Thoracic aorta (tissue), 2 donors: ENCODE results near the gene MTMR3. TPM values are rescaled to one million over a fixed set of nuclear protein-coding genes. Genes with fewer than 3 reads are reported as not detected.
"Not testable (repeated sequence)": the region's sequence is repeated elsewhere in the genome, so short reads cannot be mapped to it uniquely, and the experiment has no call there.

Experiments used
- ATAC-seq: fragments of 150-250 bp; one replicate; pipeline ENCODE4 v1.8.0; 2017; ENCODE audit warnings: low read depth; ENCODE audit not compliant: insufficient number of reproducible peaks, low FRiP score
- DNase-seq: peaks from one replicate; pipeline ENCODE4 v3.0.0-alpha.2; 2020; ENCODE audit warnings: low spot score
- H3K27ac ChIP-seq, 2 donors: fragments of 200-600 bp; sonication (generic); 1 replicate in 1 of 2; 2 replicates in 1 of 2; pipeline ENCODE4 v1.5.1; 2016; ENCODE audit warnings: mild to moderate bottlenecking in 2 of 2, moderate library complexity in 2 of 2
- H3K27me3 ChIP-seq: fragments of 200-600 bp; sonication (generic); replicated peaks from 2 replicates; pipeline ENCODE4 v1.6.0; 2016; ENCODE audit warnings: mild to moderate bottlenecking; ENCODE audit not compliant: insufficient read depth
- H3K36me3 ChIP-seq: fragments of 200-600 bp; sonication (generic); one replicate; pipeline ENCODE4 v1.5.1; 2016
- H3K4me1 ChIP-seq, 2 donors: fragments of 200-600 bp; sonication (generic); 1 replicate in 1 of 2; 2 replicates in 1 of 2; pipeline versions ENCODE4 v1.5.1 to v1.6.0; 2016; ENCODE audit warnings: low read depth in 2 of 2, mild to moderate bottlenecking in 1 of 2; ENCODE audit not compliant: control insufficient read depth in 1 of 2
- H3K4me3 ChIP-seq: fragments of 200-600 bp; sonication (generic); 2 replicates; pipeline ENCODE4 v1.5.1; 2016; ENCODE audit warnings: mild to moderate bottlenecking
- H3K9me3 ChIP-seq: fragments of 200-600 bp; sonication (generic); 2 replicates; pipeline ENCODE4 v1.5.1; 2016
- CTCF ChIP-seq: fragments of 200-600 bp; sonication (generic); IDR thresholded peaks from one replicate; pipeline ENCODE4 v1.5.1; 2019; ENCODE audit warnings: antibody characterized with exemption
- total RNA-seq, 2 donors: library from RNA; depleted of rRNA; stranded (reverse); fragments of >200 nt; gene quantifications; one replicate each; pipeline versions ENCODE4 v1.1.0 to v1.2.3, GENCODE V29; 2016

The MTMR3 gene
- total RNA-seq, 2 donors from 2014 or later: 33.3 to 61.9 TPM

- DNase-seq (no peak), ATAC-seq (no peak)
- Histone ChIP-seq H3K27me3 (no peaks in the 10 kb centered on the region), H3K4me1 (no peaks in the 10 kb centered on the region), H3K4me3 (no peak overlapping the region), H3K27ac (no peak overlapping the region), H3K36me3 (no peaks in the 10 kb centered on the region), H3K9me3 (no peaks in the 10 kb centered on the region)
- TF ChIP-seq CTCF: no peak
Measured at GRCh38 chr22:29972121-29972520, 89.1 kb downstream of the MTMR3 start.

- Histone ChIP-seq H3K4me1 (no peaks in the 10 kb centered on the region), H3K27ac (no peak overlapping the region), H3K4me3 (no peak overlapping the region), H3K9me3 (no peaks in the 10 kb centered on the region), H3K27me3 (no peaks in the 10 kb centered on the region), H3K36me3 (no peaks in the 10 kb centered on the region)
- TF ChIP-seq CTCF: no peak
- no peak for ATAC-seq
- DNase-seq: no peak
Measured at GRCh38 chr22:29973269-29973668, 90.3 kb downstream of the MTMR3 start.

GRCh38 chr22:29973680-29974079 lies 90.7 kb downstream of the MTMR3 start:
- H3K27ac ChIP-seq, ATAC-seq, H3K9me3 ChIP-seq, H3K36me3 ChIP-seq, H3K27me3 ChIP-seq, H3K4me1 ChIP-seq, DNase-seq, H3K4me3 ChIP-seq: not testable (repeated sequence)

- H3K27me3 ChIP-seq: no peaks in the 10 kb centered on the region
- no peak for DNase-seq
- no peak overlapping the region for H3K27ac ChIP-seq
- H3K4me3 ChIP-seq: no peak overlapping the region
- no peak for TF ChIP-seq CTCF
- H3K4me1 ChIP-seq: peaks cover 0 to 7% of the 10 kb centered on the region in 2 donors
- no peaks in the 10 kb centered on the region for H3K9me3 ChIP-seq
- no peak for ATAC-seq
- H3K36me3 ChIP-seq: peaks cover 4% of the 10 kb centered on the region
Measured at GRCh38 chr22:29975494-29975893, 92.5 kb downstream of the MTMR3 start.

- ATAC-seq (no peak), DNase-seq (no peak)
- H3K36me3 ChIP-seq: peaks cover 4% of the 10 kb centered on the region
- H3K4me3 ChIP-seq: no peak overlapping the region
- no peaks in the 10 kb centered on the region for H3K9me3 ChIP-seq
- H3K27me3 ChIP-seq: no peaks in the 10 kb centered on the region
- no peak overlapping the region for H3K27ac ChIP-seq
- TF ChIP-seq CTCF: no peak
- peaks cover 0 to 7% of the 10 kb centered on the region in 2 donors for H3K4me1 ChIP-seq
Measured at GRCh38 chr22:29977107-29977506, 94.1 kb downstream of the MTMR3 start.

GRCh38 chr22:29979777-29980321 lies 96.9 kb downstream of the MTMR3 start:
- Histone ChIP-seq H3K4me3 (no peak overlapping the region), H3K27me3 (no peaks in the 10 kb centered on the region), H3K4me1 (peaks cover 0 to 7% of the 10 kb centered on the region in 2 donors), H3K36me3 (peaks cover 4% of the 10 kb centered on the region), H3K27ac (no peak overlapping the region), H3K9me3 (no peaks in the 10 kb centered on the region)
- no peak for ATAC-seq
- no peak for TF ChIP-seq CTCF
- no peak for DNase-seq
